Activated naive CD8-positive, alpha-beta T cell treated with anti-CD3 and anti-CD28 coated beads, Interleukin-2, amount 10 ng/mL, durations not matched to agents 7 days and 5 days (primary cell): ENCODE results near the gene VOPP1. TPM values are rescaled to one million over a fixed set of nuclear protein-coding genes. Genes with fewer than 3 reads are reported as not detected.

Experiments used
- ATAC-seq: fragments of 150-1000 bp; cut with Tn5 transposase; one replicate; pipeline ENCODE4 v1.10.0; 2021; ENCODE audit warnings: low read depth, moderate library complexity
- POLR2A ChIA-PET: fragments of 350-600 bp; sonication (Branson Sonifier 250); formaldehyde crosslinking; loops from one replicate; lab custom pipeline; 2021; ENCODE audit warnings: antibody characterized with exemption; lab: Charles Lee
- DNase-seq: peaks from one replicate; pipeline ENCODE4 v3.0.0; 2021
- H3K27ac Mint-ChIP-seq: one replicate; pipeline ENCODE4 v1.8.0; 2022; ENCODE audit warnings: mild to moderate bottlenecking, mixed read lengths
- H3K27me3 Mint-ChIP-seq: one replicate; pipeline ENCODE4 v1.8.0; 2022; ENCODE audit warnings: mild to moderate bottlenecking, moderate library complexity, mixed read lengths
- H3K36me3 Mint-ChIP-seq: one replicate; pipeline ENCODE4 v1.8.0; 2021; ENCODE audit warnings: mild to moderate bottlenecking, mixed read lengths
- H3K4me1 Mint-ChIP-seq: one replicate; pipeline ENCODE4 v1.8.0; 2021; ENCODE audit warnings: mixed read lengths
- H3K4me3 Mint-ChIP-seq: one replicate; pipeline ENCODE4 v1.8.0; 2022; ENCODE audit warnings: mild to moderate bottlenecking, moderate library complexity, mixed read lengths
- H3K9me3 Mint-ChIP-seq: one replicate; pipeline ENCODE4 v1.8.0; 2021; ENCODE audit warnings: mixed read lengths
- total RNA-seq, 2 experiments: library from RNA; stranded (reverse); gene quantifications; one replicate each; pipeline ENCODE4 v1.2.3, GENCODE V29; 2021

VOPP1 gene
- total RNA-seq, 2 experiments from 2014 or later: 50.0 to 50.1 TPM

- Mint-ChIP-seq H3K9me3 (no peaks in the 10 kb centered on the region), H3K27ac (no peak overlapping the region)
- POLR2A ChIA-PET: no interaction called here
These were observed 132.7 kb downstream of the VOPP1 start for GRCh38 chr7:55439627-55440026.

GRCh38 chr7:55438757-55439525 is 133.4 kb downstream of the VOPP1 start:
- Mint-ChIP-seq H3K4me3 (no peak overlapping the region), H3K9me3 (no peaks in the 10 kb centered on the region), H3K27me3 (no peaks in the 10 kb centered on the region), H3K27ac (no peak overlapping the region), H3K36me3 (no peaks in the 10 kb centered on the region), H3K4me1 (peaks cover 7% of the 10 kb centered on the region)
- no peak for DNase-seq
- ATAC-seq: no peak
- POLR2A ChIA-PET: no interaction called here

More at GRCh38 chr7:55439627-55440026, 132.7 kb downstream of the VOPP1 start:
- H3K36me3 Mint-ChIP-seq: no peaks in the 10 kb centered on the region
- H3K27me3 Mint-ChIP-seq: no peaks in the 10 kb centered on the region
- ATAC-seq (no peak), DNase-seq (no peak)
- H3K4me3 Mint-ChIP-seq: no peak overlapping the region
- H3K4me1 Mint-ChIP-seq: peaks cover 7% of the 10 kb centered on the region

- Mint-ChIP-seq H3K4me1 (peaks cover 7% of the 10 kb centered on the region), H3K27me3 (no peaks in the 10 kb centered on the region), H3K27ac (no peak overlapping the region), H3K9me3 (no peaks in the 10 kb centered on the region), H3K36me3 (no peaks in the 10 kb centered on the region), H3K4me3 (no peak overlapping the region)
- POLR2A ChIA-PET: no interaction called here
- ATAC-seq (no peak), DNase-seq (no peak)
These were observed 134.1 kb downstream of the VOPP1 start for GRCh38 chr7:55438085-55438756.

GRCh38 chr7:55437375-55437774 is 134.9 kb downstream of the VOPP1 start:
- no peak overlapping the region for H3K4me3 Mint-ChIP-seq
- H3K36me3 Mint-ChIP-seq: no peaks in the 10 kb centered on the region
- H3K27ac Mint-ChIP-seq: no peak overlapping the region
- no peak for ATAC-seq
- DNase-seq: no peak
- no peaks in the 10 kb centered on the region for H3K27me3 Mint-ChIP-seq
- POLR2A ChIA-PET: no interaction called here
- H3K9me3 Mint-ChIP-seq: no peaks in the 10 kb centered on the region
- H3K4me1 Mint-ChIP-seq: peaks cover 7% of the 10 kb centered on the region

GRCh38 chr7:55436457-55436856 is 135.8 kb downstream of the VOPP1 start:
- ATAC-seq (no peak), DNase-seq (no peak)
- no peaks in the 10 kb centered on the region for H3K9me3 Mint-ChIP-seq
- H3K4me1 Mint-ChIP-seq: peaks cover 5% of the 10 kb centered on the region
- no peaks in the 10 kb centered on the region for H3K36me3 Mint-ChIP-seq
- no peak overlapping the region for H3K27ac Mint-ChIP-seq
- no peak overlapping the region for H3K4me3 Mint-ChIP-seq
- no peaks in the 10 kb centered on the region for H3K27me3 Mint-ChIP-seq
- POLR2A ChIA-PET: no interaction called here

GRCh38 chr7:55435466-55435865 is 136.8 kb downstream of the VOPP1 start:
- Mint-ChIP-seq H3K36me3 (no peaks in the 10 kb centered on the region), H3K27ac (no peak overlapping the region), H3K4me1 (peaks cover 5% of the 10 kb centered on the region), H3K9me3 (no peaks in the 10 kb centered on the region), H3K27me3 (no peaks in the 10 kb centered on the region), H3K4me3 (no peak overlapping the region)
- no peak for ATAC-seq
- POLR2A ChIA-PET: no interaction called here
- DNase-seq: no peak

- no peaks in the 10 kb centered on the region for H3K4me1 Mint-ChIP-seq
- H3K36me3 Mint-ChIP-seq: no peaks in the 10 kb centered on the region
- H3K4me3 Mint-ChIP-seq: no peak overlapping the region
- peak; percentile 60 for ATAC-seq
- no peak for DNase-seq
- H3K27ac Mint-ChIP-seq: no peak overlapping the region
- H3K9me3 Mint-ChIP-seq: no peaks in the 10 kb centered on the region
- H3K27me3 Mint-ChIP-seq: no peaks in the 10 kb centered on the region
- POLR2A ChIA-PET: interaction anchor here (0.6 kb wide), 1 partner anchor 453 kb away, joined by 3 read pairs; no protein-coding TSS in a partner anchor
These were observed 139.1 kb downstream of the VOPP1 start for GRCh38 chr7:55432939-55433784.

GRCh38 chr7:55432506-55432905 is 139.8 kb downstream of the VOPP1 start:
- Mint-ChIP-seq H3K4me3 (no peak overlapping the region), H3K4me1 (no peaks in the 10 kb centered on the region), H3K27ac (no peak overlapping the region), H3K9me3 (no peaks in the 10 kb centered on the region), H3K27me3 (no peaks in the 10 kb centered on the region), H3K36me3 (no peaks in the 10 kb centered on the region)
- no peak for DNase-seq
- no peak for ATAC-seq
- POLR2A ChIA-PET: no interaction called here

- no peaks in the 10 kb centered on the region for H3K4me1 Mint-ChIP-seq
- H3K27ac Mint-ChIP-seq: no peak overlapping the region
- POLR2A ChIA-PET: no interaction called here
- H3K36me3 Mint-ChIP-seq: no peaks in the 10 kb centered on the region
- H3K9me3 Mint-ChIP-seq: no peaks in the 10 kb centered on the region
- H3K4me3 Mint-ChIP-seq: no peak overlapping the region
- H3K27me3 Mint-ChIP-seq: no peaks in the 10 kb centered on the region
- DNase-seq (no peak), ATAC-seq (no peak)
These were observed 140.4 kb downstream of the VOPP1 start for GRCh38 chr7:55431898-55432297.

GRCh38 chr7:55429835-55430499 is 142.3 kb downstream of the VOPP1 start:
- DNase-seq (no peak), ATAC-seq (no peak)
- Mint-ChIP-seq H3K9me3 (no peaks in the 10 kb centered on the region), H3K4me1 (no peaks in the 10 kb centered on the region), H3K27me3 (no peaks in the 10 kb centered on the region), H3K4me3 (no peak overlapping the region), H3K27ac (no peak overlapping the region), H3K36me3 (peaks cover 5% of the 10 kb centered on the region)
- POLR2A ChIA-PET: no interaction called here

GRCh38 chr7:55427800-55428199 is 144.5 kb downstream of the VOPP1 start:
- DNase-seq (no peak), ATAC-seq (no peak)
- Mint-ChIP-seq H3K9me3 (no peaks in the 10 kb centered on the region), H3K4me3 (no peak overlapping the region), H3K4me1 (no peaks in the 10 kb centered on the region), H3K27ac (no peak overlapping the region), H3K36me3 (peaks cover 5% of the 10 kb centered on the region), H3K27me3 (no peaks in the 10 kb centered on the region)
- POLR2A ChIA-PET: no interaction called here

- no peak overlapping the region for H3K27ac Mint-ChIP-seq
- no peak for DNase-seq
- no peaks in the 10 kb centered on the region for H3K27me3 Mint-ChIP-seq
- no peak for ATAC-seq
- no peaks in the 10 kb centered on the region for H3K9me3 Mint-ChIP-seq
- POLR2A ChIA-PET: no interaction called here
- H3K4me1 Mint-ChIP-seq: no peaks in the 10 kb centered on the region
- peaks cover 5% of the 10 kb centered on the region for H3K36me3 Mint-ChIP-seq
- H3K4me3 Mint-ChIP-seq: no peak overlapping the region
These were observed 145.0 kb downstream of the VOPP1 start for GRCh38 chr7:55427342-55427741.

- no peaks in the 10 kb centered on the region for H3K27me3 Mint-ChIP-seq
- no peak overlapping the region for H3K27ac Mint-ChIP-seq
- peaks cover 5% of the 10 kb centered on the region for H3K36me3 Mint-ChIP-seq
- H3K4me1 Mint-ChIP-seq: no peaks in the 10 kb centered on the region
- DNase-seq (no peak), ATAC-seq (no peak)
- POLR2A ChIA-PET: no interaction called here
- no peak overlapping the region for H3K4me3 Mint-ChIP-seq
- H3K9me3 Mint-ChIP-seq: no peaks in the 10 kb centered on the region
These were observed 145.6 kb downstream of the VOPP1 start for GRCh38 chr7:55426676-55427075.
